ENCODE results near the gene GOLT1B. TPM values are rescaled to one million over a fixed set of nuclear protein-coding genes. Genes with fewer than 3 reads are reported as not detected.

The GOLT1B gene
- total RNA-seq, 1 donor from 2014 or later, result 30.8 TPM

DNA sequence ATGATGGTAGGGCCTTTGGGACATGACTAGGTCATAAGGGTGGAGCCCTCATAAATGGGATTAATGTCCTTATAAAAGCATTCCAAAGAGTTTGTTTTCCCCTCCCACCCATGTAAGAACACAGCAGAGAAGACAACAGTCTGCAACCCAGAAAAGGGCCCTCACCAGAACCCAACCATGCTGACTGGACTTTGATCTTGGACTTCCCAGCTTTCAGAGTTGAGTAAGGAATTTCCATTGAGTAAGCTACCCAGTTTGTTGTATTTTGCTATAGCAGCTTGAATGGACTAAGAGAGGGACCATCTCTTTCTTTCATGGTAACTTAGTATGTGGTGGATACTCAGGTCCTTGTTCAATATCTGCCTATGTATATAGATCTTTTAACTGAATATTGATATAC, 21.6 kb downstream of the GOLT1B start:
- H3K9me3 Mint-ChIP-seq, result peaks cover 3% of the 10 kb centered on the region
- H3K36me3 Mint-ChIP-seq (ENCODE audit: low read depth), result no peaks in the 10 kb centered on the region
- TF ChIP-seq, protein P1, sequence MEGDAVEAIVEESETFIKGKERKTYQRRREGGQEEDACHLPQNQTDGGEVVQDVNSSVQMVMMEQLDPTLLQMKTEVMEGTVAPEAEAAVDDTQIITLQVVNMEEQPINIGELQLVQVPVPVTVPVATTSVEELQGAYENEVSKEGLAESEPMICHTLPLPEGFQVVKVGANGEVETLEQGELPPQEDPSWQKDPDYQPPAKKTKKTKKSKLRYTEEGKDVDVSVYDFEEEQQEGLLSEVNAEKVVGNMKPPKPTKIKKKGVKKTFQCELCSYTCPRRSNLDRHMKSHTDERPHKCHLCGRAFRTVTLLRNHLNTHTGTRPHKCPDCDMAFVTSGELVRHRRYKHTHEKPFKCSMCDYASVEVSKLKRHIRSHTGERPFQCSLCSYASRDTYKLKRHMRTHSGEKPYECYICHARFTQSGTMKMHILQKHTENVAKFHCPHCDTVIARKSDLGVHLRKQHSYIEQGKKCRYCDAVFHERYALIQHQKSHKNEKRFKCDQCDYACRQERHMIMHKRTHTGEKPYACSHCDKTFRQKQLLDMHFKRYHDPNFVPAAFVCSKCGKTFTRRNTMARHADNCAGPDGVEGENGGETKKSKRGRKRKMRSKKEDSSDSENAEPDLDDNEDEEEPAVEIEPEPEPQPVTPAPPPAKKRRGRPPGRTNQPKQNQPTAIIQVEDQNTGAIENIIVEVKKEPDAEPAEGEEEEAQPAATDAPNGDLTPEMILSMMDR (conservative IDR thresholded peaks at IDR 0.05), result no peak
- H3K4me1 Mint-ChIP-seq, result peaks cover 4% of the 10 kb centered on the region
- no peak for DNase-seq (ENCODE audit: low read depth, low spot score)
- peaks cover 33% of the 10 kb centered on the region for H3K27me3 Mint-ChIP-seq (ENCODE audit: low read depth)
- no peak overlapping the region for H3K4me3 Mint-ChIP-seq
- H3K27ac Mint-ChIP-seq (ENCODE audit: unreplicated experiment), result no peak overlapping the region

DNA sequence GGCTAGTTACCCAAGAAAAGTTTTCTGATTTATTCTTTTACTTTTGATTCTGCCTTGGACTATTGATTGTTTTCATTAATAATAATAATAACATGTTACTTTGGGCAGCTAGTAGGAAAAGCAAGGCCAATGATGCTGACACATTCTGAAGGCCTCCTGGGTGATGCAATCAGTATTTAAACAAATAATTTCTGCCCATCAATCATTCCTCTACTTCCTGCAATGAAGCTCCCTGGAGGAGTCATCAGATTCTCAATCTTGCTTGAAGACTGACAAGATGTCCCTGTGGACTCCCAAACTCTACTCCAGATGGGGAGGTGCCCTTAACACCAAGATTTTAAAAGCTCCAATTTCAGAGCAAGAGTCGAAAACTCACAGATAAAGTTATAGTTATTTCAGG, 24.5 kb downstream of the GOLT1B start, which contains the start of gene SPX:
Gene SPX (plus strand): TSS at position 244 of the 400 bp plus-strand sequence. CDS start 177 bp downstream, outside the sequence.
- Mint-ChIP-seq H3K4me1 (peaks cover 8% of the 10 kb centered on the region), H3K9me3 (peaks cover 3% of the 10 kb centered on the region), H3K36me3 (ENCODE audit: low read depth) (no peaks in the 10 kb centered on the region), H3K27me3 (ENCODE audit: low read depth) (peaks cover 58% of the 10 kb centered on the region), H3K27ac (ENCODE audit: unreplicated experiment) (no peak within 1 kb of the TSS), H3K4me3 (peak within 1 kb of the TSS; percentile 86)
- TF ChIP-seq, protein P1 (conservative IDR thresholded peaks at IDR 0.05), result no peak
- DNase-seq (ENCODE audit: low read depth, low spot score), result no peak

DNA sequence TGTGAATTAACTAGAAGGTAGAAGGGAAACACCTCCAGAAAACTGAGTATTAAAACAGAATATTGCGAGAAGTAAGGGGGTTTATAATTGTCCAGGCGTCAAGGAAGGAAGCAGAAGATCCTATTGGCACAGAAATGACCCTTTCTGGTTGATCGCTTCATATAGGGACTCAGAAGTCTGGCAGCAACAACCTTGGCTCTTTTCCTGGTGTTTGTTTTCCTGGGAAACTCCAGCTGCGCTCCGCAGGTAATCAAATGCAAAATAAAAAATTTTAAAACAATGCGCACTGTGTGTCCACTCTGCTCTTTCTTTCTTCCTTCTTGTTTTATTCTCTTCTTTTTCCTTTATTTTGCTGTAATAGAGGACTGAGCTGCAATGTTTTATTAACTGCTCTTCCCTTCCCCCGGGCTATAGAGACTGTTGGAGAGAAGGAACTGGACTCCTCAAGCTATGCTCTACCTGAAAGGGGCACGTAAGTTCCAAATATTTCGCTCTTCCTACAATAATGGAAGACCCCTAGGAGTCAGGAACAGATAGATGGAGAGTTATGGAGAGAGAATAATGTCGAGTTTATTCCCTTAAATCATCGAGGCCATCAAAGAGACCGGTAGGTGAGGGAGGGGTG, 25.2 kb downstream of the GOLT1B start:
- peak overlapping the region; percentile 86 for H3K4me3 Mint-ChIP-seq
- no peak for DNase-seq (ENCODE audit: low read depth, low spot score)
- H3K27me3 Mint-ChIP-seq (ENCODE audit: low read depth), result peaks cover 63% of the 10 kb centered on the region
- H3K36me3 Mint-ChIP-seq (ENCODE audit: low read depth), result no peaks in the 10 kb centered on the region
- TF ChIP-seq, protein P1 (conservative IDR thresholded peaks at IDR 0.05), result no peak
- peaks cover 8% of the 10 kb centered on the region for H3K4me1 Mint-ChIP-seq
- peaks cover 3% of the 10 kb centered on the region for H3K9me3 Mint-ChIP-seq
- no peak overlapping the region for H3K27ac Mint-ChIP-seq (ENCODE audit: unreplicated experiment)

DNA sequence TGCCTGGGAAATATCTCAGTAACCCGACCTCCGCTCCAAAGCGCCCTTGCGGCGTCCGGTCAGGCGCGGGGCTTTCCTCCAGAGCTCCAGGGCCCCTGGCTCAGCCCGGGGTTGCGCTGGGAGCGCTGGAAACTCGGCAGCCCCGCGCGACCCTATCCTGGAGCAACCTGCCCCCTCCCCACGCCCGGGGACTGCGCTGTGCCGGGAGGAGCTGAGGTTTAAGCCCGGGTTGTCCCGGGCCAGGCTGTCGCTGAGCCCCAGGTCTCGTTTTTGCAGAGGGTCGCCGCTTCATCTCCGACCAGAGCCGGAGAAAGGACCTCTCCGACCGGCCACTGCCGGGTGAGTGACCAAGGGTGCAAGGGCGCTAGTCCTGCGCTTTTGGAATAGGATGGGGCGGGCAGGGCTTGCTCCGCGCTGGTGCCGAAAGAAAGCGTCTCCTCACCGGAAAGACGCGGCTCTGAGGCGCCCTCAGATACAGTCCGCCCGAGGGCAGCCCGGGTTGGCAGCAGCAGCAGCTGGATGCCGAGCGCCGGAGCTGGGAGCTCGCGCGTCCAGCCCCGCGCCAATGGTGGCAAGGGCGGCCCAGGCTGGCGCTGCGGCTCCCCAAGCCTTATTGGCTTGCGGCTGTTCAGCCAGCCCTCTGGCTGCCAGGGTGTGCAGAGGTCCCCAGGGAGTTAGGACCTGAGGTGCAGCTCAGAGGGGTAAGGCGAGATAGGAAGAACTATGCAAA, 26.0 kb downstream of the GOLT1B start:
- no peak overlapping the region for H3K27ac Mint-ChIP-seq (ENCODE audit: unreplicated experiment)

DNA sequence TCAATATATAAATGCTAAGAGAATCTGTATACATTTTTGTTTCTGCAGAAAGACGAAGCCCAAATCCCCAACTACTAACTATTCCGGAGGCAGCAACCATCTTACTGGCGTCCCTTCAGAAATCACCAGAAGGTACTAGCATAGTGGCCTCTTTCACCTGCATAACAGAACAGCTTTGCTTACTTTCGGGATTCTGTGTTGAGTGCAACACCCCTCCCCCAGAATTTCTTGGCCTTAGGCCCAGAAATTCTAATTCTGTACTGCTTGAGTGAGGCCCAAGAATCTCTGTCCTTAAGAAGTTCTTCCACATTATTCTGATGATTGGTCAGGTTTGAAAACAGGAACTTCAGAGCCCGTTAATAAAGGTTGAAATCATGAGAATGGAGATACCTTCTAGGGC, 27.4 kb downstream of the GOLT1B start:
- peaks cover 61% of the 10 kb centered on the region for H3K27me3 Mint-ChIP-seq (ENCODE audit: low read depth)
- peak overlapping the region; percentile 86 for H3K4me3 Mint-ChIP-seq
- H3K4me1 Mint-ChIP-seq, result peaks cover 8% of the 10 kb centered on the region
- no peak for DNase-seq (ENCODE audit: low read depth, low spot score)
- TF ChIP-seq, protein P1 (conservative IDR thresholded peaks at IDR 0.05), result no peak
- H3K27ac Mint-ChIP-seq (ENCODE audit: unreplicated experiment), result no peak overlapping the region
- peaks cover 3% of the 10 kb centered on the region for H3K9me3 Mint-ChIP-seq
- no peaks in the 10 kb centered on the region for H3K36me3 Mint-ChIP-seq (ENCODE audit: low read depth)

More for the DNA sequence above, 26.0 kb downstream of the GOLT1B start:
- H3K9me3 Mint-ChIP-seq, result peaks cover 3% of the 10 kb centered on the region
- H3K36me3 Mint-ChIP-seq (ENCODE audit: low read depth), result no peaks in the 10 kb centered on the region
- TF ChIP-seq, protein P1 (conservative IDR thresholded peaks at IDR 0.05), result no peak
- DNase-seq (ENCODE audit: low read depth, low spot score), result peak; percentile 54
- H3K4me3 Mint-ChIP-seq, result peak overlapping the region; percentile 86
- H3K27me3 Mint-ChIP-seq (ENCODE audit: low read depth), result peaks cover 62% of the 10 kb centered on the region
- peaks cover 8% of the 10 kb centered on the region for H3K4me1 Mint-ChIP-seq
